ENCODE measurements around the gene CELF4.

CELF4 gene

GRCh38 chr18:37524498-37525261 is 40.9 kb downstream of the CELF4 start:
- DNase-seq (ENCODE audit: low read depth in 2 of 2) = no peak

- DNase-seq (ENCODE audit: low read depth in 2 of 2) = no peak
Observed at GRCh38 chr18:37524139-37524497, 41.5 kb downstream of the CELF4 start.

GRCh38 chr18:37521510-37522465 is 43.8 kb downstream of the CELF4 start:
- DNase-seq (ENCODE audit: low read depth in 2 of 2) = no peak

- DNase-seq (ENCODE audit: low read depth in 2 of 2) = no peak
Observed at GRCh38 chr18:37520508-37520907, 45.1 kb downstream of the CELF4 start.

GRCh38 chr18:37519510-37520135 is 46.0 kb downstream of the CELF4 start:
- DNase-seq (ENCODE audit: low read depth in 2 of 2) = no peak

- no peak for DNase-seq (ENCODE audit: low read depth in 2 of 2)
Observed at GRCh38 chr18:37516361-37516853, 49.2 kb downstream of the CELF4 start.

- no peak for DNase-seq (ENCODE audit: low read depth in 2 of 2)
Observed at GRCh38 chr18:37514953-37515352, 50.6 kb downstream of the CELF4 start.

GRCh38 chr18:37512400-37512799 is 53.2 kb downstream of the CELF4 start:
- no peak for DNase-seq (ENCODE audit: low read depth in 2 of 2)

GRCh38 chr18:37511721-37512298 is 53.8 kb downstream of the CELF4 start:
- DNase-seq (ENCODE audit: low read depth in 2 of 2) = no peak

- DNase-seq (ENCODE audit: low read depth in 2 of 2) = no peak
Observed at GRCh38 chr18:37509600-37509999, 56.0 kb downstream of the CELF4 start.

- DNase-seq (ENCODE audit: low read depth in 2 of 2) = no peak
Observed at GRCh38 chr18:37508207-37508606, 57.4 kb downstream of the CELF4 start.

- no peak for DNase-seq (ENCODE audit: low read depth in 2 of 2)
Observed at GRCh38 chr18:37507239-37507638, 58.4 kb downstream of the CELF4 start.

- DNase-seq (ENCODE audit: low read depth in 2 of 2) = no peak
Observed at GRCh38 chr18:37506001-37506400, 59.6 kb downstream of the CELF4 start.

GRCh38 chr18:37505321-37505720 is 60.3 kb downstream of the CELF4 start:
- DNase-seq (ENCODE audit: low read depth in 2 of 2) = no peak

GRCh38 chr18:37502601-37503000 is 63.0 kb downstream of the CELF4 start:
- DNase-seq (ENCODE audit: low read depth in 2 of 2) = no peak

- DNase-seq (ENCODE audit: low read depth in 2 of 2) = no peak
Observed at GRCh38 chr18:37502036-37502435, 63.6 kb downstream of the CELF4 start.

GRCh38 chr18:37501136-37501535 is 64.5 kb downstream of the CELF4 start:
- no peak for DNase-seq (ENCODE audit: low read depth in 2 of 2)

GRCh38 chr18:37499913-37500312 is 65.7 kb downstream of the CELF4 start:
- DNase-seq (ENCODE audit: low read depth in 2 of 2) = no peak

- DNase-seq (ENCODE audit: low read depth in 2 of 2) = no peak
Observed at GRCh38 chr18:37499044-37499443, 66.6 kb downstream of the CELF4 start.

GRCh38 chr18:37497853-37498518 is 67.6 kb downstream of the CELF4 start:
- no peak for DNase-seq (ENCODE audit: low read depth in 2 of 2)

GRCh38 chr18:37496568-37496967 is 69.0 kb downstream of the CELF4 start:
- no peak for DNase-seq (ENCODE audit: low read depth in 2 of 2)
